ENCODE results near the gene TOX2. TPM values are rescaled to one million over a fixed set of nuclear protein-coding genes. Genes with fewer than 3 reads are reported as not detected.

TOX2 gene
- total and polyA plus RNA-seq, 2 of the 8 experiments (the other 6 are each of a cell fraction or from before 2014, with no cell fraction given), result 1.8 to 3.4 TPM

DNA sequence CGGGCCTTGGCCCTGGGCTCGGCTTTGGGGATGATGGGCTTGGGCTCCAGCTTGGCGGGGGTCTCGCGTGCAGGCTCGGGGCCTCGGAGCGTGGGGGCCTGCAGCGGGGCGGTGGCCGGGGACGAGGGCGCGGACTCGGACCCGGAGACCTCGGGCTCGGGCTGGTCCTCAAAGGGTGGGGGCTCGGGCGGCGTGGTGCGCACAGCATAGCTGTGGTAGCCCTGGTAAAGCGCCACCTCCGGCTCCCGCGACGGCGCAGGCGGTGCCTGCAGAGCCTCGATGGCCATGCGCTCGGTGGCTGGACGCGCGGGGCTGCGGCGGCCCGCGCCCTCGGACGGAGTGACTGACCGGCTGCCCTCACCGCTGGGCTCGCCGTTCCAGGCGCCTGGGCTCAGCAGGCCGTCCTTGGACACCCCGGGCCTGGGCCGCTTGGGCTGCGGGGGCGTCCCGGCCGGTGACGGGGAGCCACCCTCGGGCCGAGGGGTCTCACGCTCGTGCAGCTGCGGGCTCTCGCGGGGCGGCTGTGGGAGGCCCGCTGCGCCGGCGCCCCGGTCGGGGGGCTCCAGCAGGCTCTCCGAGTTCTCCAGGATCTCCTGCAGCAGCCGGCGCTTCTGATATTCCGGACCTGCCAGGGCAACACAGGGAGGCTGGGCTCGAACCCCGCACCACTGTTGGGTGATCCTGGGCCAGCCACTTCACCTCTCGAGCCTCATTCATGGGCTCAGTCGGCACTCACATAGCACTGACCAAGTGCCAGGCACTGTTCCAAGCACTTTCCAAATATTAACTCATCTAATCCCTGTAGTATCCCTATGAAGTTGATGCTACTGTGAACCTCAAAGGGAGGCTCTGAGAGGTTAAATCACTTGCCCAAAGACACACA is 201.4 kb downstream of the TOX2 start:
- Histone ChIP-seq H3K4ac (replicated peaks; ENCODE audit: insufficient read length, low read depth, low read length) (no peak overlapping the region), H3K9ac (replicated peaks in 1 of 4; ENCODE audit: extremely low read depth in 1 of 4, low read depth in 3 of 4, low read length in 3 of 4) (no peak overlapping the region), H2AFZ (ENCODE audit: low read length) (no peak overlapping the region), H3K23ac (ENCODE audit: insufficient read length) (no peak overlapping the region), H3K18ac (ENCODE audit: extremely low read depth, low read length) (no peak overlapping the region), H3K4me2 (ENCODE audit: insufficient read depth in 1 of 2, low read depth in 2 of 2, low read length in 2 of 2) (no peak overlapping the region), H3K4me3 (ENCODE audit: extremely low read depth in 1 of 4, insufficient read depth in 2 of 4, low read depth in 3 of 4, low read length in 4 of 4) (no peak overlapping the region), H2AK5ac (ENCODE audit: low read depth, low read length) (no peak overlapping the region), H2BK20ac (ENCODE audit: low read length) (no peak overlapping the region), H4K5ac (ENCODE audit: insufficient read length, low read depth, low read length) (no peak overlapping the region), H2BK5ac (ENCODE audit: low read depth, low read length) (no peak overlapping the region), H2BK15ac (ENCODE audit: low read length) (no peak overlapping the region), H3K4me1 (replicated peaks in 1 of 4; ENCODE audit: control insufficient read depth in 3 of 4, insufficient read depth in 4 of 4, low read length in 3 of 4) (no peaks in the 10 kb centered on the region; a peak in 1 of 7 replicates), H3K27me3 (replicated peaks in 1 of 4; ENCODE audit: control insufficient read depth in 3 of 4, extremely low read depth in 1 of 4, insufficient read depth in 3 of 4, low read length in 3 of 4) (no peaks in the 10 kb centered on the region), H3K56ac (replicated peaks; ENCODE audit: insufficient read length, low read depth, low read length) (no peak overlapping the region), H3K23me2 (ENCODE audit: low read depth, low read length) (no peaks in the 10 kb centered on the region), H2BK120ac (replicated peaks; ENCODE audit: low read depth, low read length) (no peak overlapping the region), H4K91ac (replicated peaks; ENCODE audit: insufficient read length, low read length) (no peak overlapping the region), H3K27ac (ENCODE audit: low read depth, low read length) (no peak overlapping the region), H3K14ac (ENCODE audit: insufficient read length) (no peak overlapping the region), H3K36me3 (ENCODE audit: control insufficient read depth in 2 of 4, insufficient read depth in 4 of 4, low read length in 3 of 4) (no peaks in the 10 kb centered on the region), H3K79me1 (ENCODE audit: low read depth, low read length) (no peaks in the 10 kb centered on the region), H4K20me1 (replicated peaks in 1 of 2; ENCODE audit: control insufficient read depth in 1 of 2, insufficient read depth in 2 of 2, low read length in 2 of 2) (no peaks in the 10 kb centered on the region), H3K79me2 (ENCODE audit: control insufficient read depth in 1 of 2, insufficient read depth in 2 of 2, low read length in 2 of 2) (no peaks in the 10 kb centered on the region), H3K9me3 (ENCODE audit: insufficient read depth in 2 of 2, low read depth in 1 of 2, low read length in 1 of 2) (no peaks in the 10 kb centered on the region), H4K8ac (ENCODE audit: extremely low read depth, insufficient read depth, low read length) (no peak overlapping the region), H2BK12ac (ENCODE audit: low read depth, low read length) (no peak overlapping the region)
- no peak for TF ChIP-seq BACH1 (IDR thresholded peaks at IDR 0.05; ENCODE audit: low read length)
- TF ChIP-seq TCF12 (IDR thresholded peaks at IDR 0.05; ENCODE audit: low read depth, low read length), result no peak
- TF ChIP-seq POLR2A (IDR thresholded peaks at IDR 0.05; ENCODE audit: control extremely low read depth in 1 of 2, low read depth in 2 of 2, low read length in 2 of 2), result no peak
- ChIA-PET POLR2A (ENCODE audit: partially characterized antibody) (interaction anchor here (1.0 to 2.3 kb wide), 4 partner anchors 21 to 93 kb away, joined by 3 to 13 read pairs (median 7); no protein-coding TSS in a partner anchor), CTCF (ENCODE audit: partially characterized antibody) (interaction anchor here (0.7 to 15.8 kb wide), 34 partner anchors 9 to 502 kb away, joined by 3 to 512 read pairs (median 6); partner anchors contain the start of gene JPH2)
- DNase-seq (ENCODE audit: low read depth in 1 of 2, low spot score in 2 of 2) (no peak), FAIRE-seq (no peak)
- 92% methylated on average over 50 of the region's 76 CpGs; no CpG with 5 or more reads in 1 of the 2 experiments for WGBS, 2 experiments (ENCODE audit: extremely low coverage in 1 of 2, insufficient coverage in 1 of 2, insufficient read length in 1 of 2, insufficient replicate concordance in 2 of 2, low coverage in 1 of 2, low lambda C conversion rate in 2 of 2, missing lambda C conversion rate in 1 of 2)

All from H1 (cell line).